GM18951 (cell line): ENCODE results near the gene TEX26.

ENCODE experiments used
- POLR2A ChIP-seq: IDR thresholded peaks from 4 replicates; pipeline ENCODE4 v1.6.1; 2011; ENCODE audit warnings: mild to moderate bottlenecking; ENCODE audit not compliant: insufficient read length, insufficient read depth; ENCODE audit errors: extremely low read depth
- in situ Hi-C: fragments of 300-500 bp; cut with MboI; formaldehyde crosslinking; loops from one replicate; pipeline ENCODE4 v1.12.0; 2022; ENCODE audit warnings: low sequenced_read_pairs, mixed read lengths, inconsistent platforms; ENCODE audit not compliant: unreplicated experiment

The TEX26 gene

GRCh38 chr13:30927595-30927994 lies 4.9 kb upstream of the TEX26 start:
- TF ChIP-seq POLR2A = no peak
- in situ Hi-C loops = no loop called here

DNA sequence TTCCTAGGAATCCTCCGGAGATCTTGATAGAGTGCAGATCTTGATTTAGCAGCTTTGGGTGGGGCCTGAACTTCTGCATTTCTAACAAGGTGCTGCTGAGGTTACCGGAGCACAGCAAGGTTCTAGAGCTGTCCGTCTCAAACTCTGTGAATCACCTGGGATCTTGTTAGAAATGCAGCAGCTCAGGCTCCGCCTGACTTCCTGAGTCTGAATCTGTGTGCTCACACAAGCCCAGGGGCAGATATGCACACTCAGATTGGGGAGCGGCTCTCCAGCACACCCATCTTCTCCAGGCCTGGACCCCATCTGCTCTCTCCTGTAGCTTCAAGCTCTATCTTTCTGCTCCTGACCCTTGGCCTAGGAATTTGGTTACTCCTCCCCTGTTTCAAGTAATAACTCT lies 3.5 kb upstream of the TEX26 start:
- no peak for TF ChIP-seq POLR2A
- in situ Hi-C loops = no loop called here

- in situ Hi-C loops = no loop called here
- no peak for TF ChIP-seq POLR2A
Measured at GRCh38 chr13:30933354-30933670, 856 bp downstream of the TEX26 start.

DNA sequence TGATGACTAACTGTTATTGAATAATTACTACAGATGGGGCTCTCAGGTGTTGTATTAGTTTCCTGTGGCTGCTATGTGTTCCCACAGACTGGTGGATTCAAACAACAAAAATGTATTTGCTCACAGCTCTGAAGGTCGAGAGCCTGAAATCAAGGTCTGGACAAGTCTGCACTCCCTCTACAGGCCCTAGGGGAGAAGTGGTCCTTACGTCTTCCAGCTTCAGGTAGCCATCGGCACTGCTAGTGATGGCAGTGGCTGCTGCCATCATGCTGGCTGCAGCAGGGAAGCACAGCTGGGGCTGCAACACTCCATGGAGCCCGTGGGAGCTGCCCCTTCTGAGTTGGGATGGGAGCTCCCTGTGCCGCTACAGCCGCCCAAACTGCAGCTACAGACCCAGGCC lies 1.9 kb downstream of the TEX26 start:
- in situ Hi-C loops = no loop called here
- TF ChIP-seq POLR2A = no peak

GRCh38 chr13:30934803-30935202 lies 2.3 kb downstream of the TEX26 start:
- in situ Hi-C loops = no loop called here
- TF ChIP-seq POLR2A = no peak

GRCh38 chr13:30936971-30937370 lies 4.5 kb downstream of the TEX26 start:
- in situ Hi-C loops = no loop called here
- no peak for TF ChIP-seq POLR2A

DNA sequence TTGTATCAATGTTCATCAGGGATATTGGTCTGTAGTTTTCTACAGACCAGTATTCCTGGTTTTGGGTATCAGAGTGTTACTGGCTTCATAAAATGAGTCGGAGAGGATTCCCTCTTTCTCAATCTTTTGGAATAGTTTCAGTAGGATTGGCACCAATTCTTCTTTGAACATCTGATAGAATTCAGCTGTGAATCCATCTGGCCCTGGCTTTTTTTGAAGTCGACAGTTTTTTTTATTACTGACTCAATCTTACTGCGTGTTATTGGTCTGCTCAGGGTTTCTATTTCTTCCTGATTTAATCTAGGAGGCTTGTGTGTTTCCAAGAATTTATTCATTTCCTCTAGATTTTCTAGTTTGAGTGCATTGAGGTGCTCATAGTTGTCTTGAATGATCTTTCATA lies 11.4 kb downstream of the TEX26 start:
- no peak for TF ChIP-seq POLR2A
- in situ Hi-C loops = no loop called here

- in situ Hi-C loops = no loop called here
Measured at GRCh38 chr13:30957258-30957943, 24.9 kb downstream of the TEX26 start.

DNA sequence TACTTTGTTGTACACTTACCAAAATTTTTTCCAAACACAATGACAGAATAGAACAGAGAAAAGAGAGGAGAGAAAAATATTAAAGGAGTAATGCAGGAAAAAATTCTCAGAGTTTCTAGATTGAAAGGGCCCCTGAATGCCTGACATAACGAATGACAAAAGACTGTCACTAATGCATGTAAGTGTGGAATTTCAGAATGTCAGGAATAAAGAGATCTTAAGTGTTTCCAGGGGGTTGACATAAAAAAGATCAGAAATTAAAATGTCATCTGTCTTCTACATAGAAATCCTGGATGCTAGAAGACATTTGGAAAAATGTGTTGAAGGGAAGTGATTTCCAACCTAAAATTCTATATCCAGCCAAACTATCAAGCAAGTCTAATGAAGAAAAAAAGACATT lies 27.2 kb downstream of the TEX26 start:
- in situ Hi-C loops = no loop called here
- TF ChIP-seq POLR2A = no peak

More at GRCh38 chr13:30957258-30957943, 24.9 kb downstream of the TEX26 start:
- TF ChIP-seq POLR2A = no peak

GRCh38 chr13:30963791-30964190 lies 31.3 kb downstream of the TEX26 start:
- no peak for TF ChIP-seq POLR2A
- in situ Hi-C loops = no loop called here

- in situ Hi-C loops = no loop called here
- no peak for TF ChIP-seq POLR2A
Measured at GRCh38 chr13:30965380-30965779, 32.9 kb downstream of the TEX26 start.

DNA sequence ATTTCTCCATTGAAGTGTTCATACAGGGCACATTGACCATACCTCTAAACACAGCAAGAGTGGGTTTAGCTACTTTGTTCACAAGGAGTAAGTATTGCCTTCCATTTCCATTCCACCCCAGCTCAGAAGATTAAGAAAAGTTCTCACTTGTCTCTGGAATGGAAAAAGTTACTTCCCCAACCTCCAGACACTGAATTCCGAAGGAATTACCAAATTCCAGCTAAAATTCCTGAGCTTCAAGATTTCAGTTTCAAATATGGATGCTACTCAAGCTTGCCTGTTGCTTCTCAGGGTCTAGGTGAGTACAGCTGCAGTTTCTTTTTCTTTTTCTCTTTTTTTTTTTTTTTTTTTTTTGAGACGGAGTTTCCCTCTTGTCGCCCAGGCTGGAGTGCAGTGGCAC lies 33.6 kb downstream of the TEX26 start:
- in situ Hi-C loops = no loop called here
- no peak for TF ChIP-seq POLR2A

DNA sequence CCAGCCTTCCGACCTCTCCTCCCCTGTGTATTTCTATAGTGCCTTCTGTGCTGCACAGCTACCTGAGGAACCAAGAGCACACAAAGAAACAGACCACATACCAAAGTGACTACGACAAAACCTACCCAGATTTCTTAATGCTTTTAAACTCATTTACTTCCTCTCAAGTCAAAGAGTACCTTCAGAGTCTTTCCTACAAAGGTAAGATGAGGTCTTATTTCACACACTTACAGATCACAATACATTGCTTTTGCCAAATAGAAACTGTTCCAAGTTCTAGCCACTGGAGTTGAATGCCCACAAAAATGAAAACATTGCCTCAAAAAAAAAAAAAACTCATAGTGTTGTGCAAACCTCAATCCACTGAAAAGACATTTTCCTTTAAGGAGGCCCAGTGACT lies 36.4 kb downstream of the TEX26 start:
- TF ChIP-seq POLR2A = no peak
- in situ Hi-C loops = no loop called here

GRCh38 chr13:30971575-30971974 lies 39.1 kb downstream of the TEX26 start:
- in situ Hi-C loops = no loop called here

GRCh38 chr13:30972888-30973377 lies 40.5 kb downstream of the TEX26 start:
- TF ChIP-seq POLR2A = no peak
- in situ Hi-C loops = no loop called here

More at GRCh38 chr13:30971575-30971974, 39.1 kb downstream of the TEX26 start:
- no peak for TF ChIP-seq POLR2A

GRCh38 chr13:30974350-30974749 lies 41.9 kb downstream of the TEX26 start:
- in situ Hi-C loops = no loop called here
- no peak for TF ChIP-seq POLR2A
